HepG2 (cell line): ENCODE data around the gene OST4. TPM values are rescaled to one million over a fixed set of nuclear protein-coding genes. Genes with fewer than 3 reads are reported as not detected.
A peak's percentile ranks its signal among the peaks of the same experiment; 100 is the strongest.

ENCODE experiments used
- ATAC-seq: fragments of 200-7000 bp; cut with Tn5 transposase; 3 replicates; pipeline ENCODE4 v1.9.1; 2020; ENCODE audit warnings: mild to moderate bottlenecking, moderate library complexity
- BruUV-seq: library from RNA; stranded (reverse); fragments of 400-500 nt; replicated peaks from 2 replicates; lab custom pipeline; 2021; lab: Mats Ljungman, UMichigan
- CTCF ChIA-PET: fragments of 300-600 bp; formaldehyde crosslinking; extraction: SDS; loops from one replicate; lab custom pipeline; 2021; ENCODE audit warnings: low total read pairs, inconsistent platforms, low intra/inter-chr PET ratio; lab: Yijun Ruan, JAX
- POLR2A ChIA-PET: fragments of 350-600 bp; sonication (Branson Sonifier 250); formaldehyde crosslinking; loops from one replicate; lab custom pipeline; 2020; ENCODE audit warnings: antibody characterized with exemption, inconsistent platforms; lab: Yijun Ruan, JAX
- DNase-seq: peaks from one replicate; pipeline ENCODE4 v3.0.0-alpha.2; 2015; ENCODE audit warnings: low spot score
- FAIRE-seq: peaks from 3 replicates; lab custom pipeline; 2011; peaks lifted over from hg19 to GRCh38; lab: Jason Lieb, UNC
- H2AFZ ChIP-seq: one replicate; pipeline ENCODE4 v1.6.1; 2011; ENCODE audit warnings: low read length, inconsistent platforms
- H3K27ac ChIP-seq: fragments of 300-600 bp; 3 replicates; pipeline ENCODE4 v1.8.0; 2011; ENCODE audit warnings: mixed run types, mild to moderate bottlenecking, mixed read lengths, low read length, inconsistent platforms; ENCODE audit not compliant: insufficient read depth; ENCODE audit errors: extremely low read length
- H3K27me3 ChIP-seq, 2 experiments: fragments of 200-600 bp in 1 of 2; 2 replicates in 1 of 2; 3 replicates in 1 of 2; pipeline versions ENCODE4 v1.6.0 to v1.8.0; 2011; ENCODE audit warnings: low read length in 2 of 2, mild to moderate bottlenecking in 2 of 2, moderate library complexity in 2 of 2, inconsistent platforms in 1 of 2; ENCODE audit not compliant: insufficient read depth in 2 of 2, control insufficient read depth in 1 of 2
- H3K36me3 ChIP-seq, 2 experiments: fragments of 200-600 bp in 1 of 2; replicated peaks in 1 of 2; 2 replicates in 1 of 2; 3 replicates in 1 of 2; pipeline versions ENCODE4 v1.5.1 to v1.8.0; 2011; ENCODE audit warnings: low read length in 2 of 2, inconsistent platforms in 1 of 2; ENCODE audit not compliant: insufficient read depth in 2 of 2, control insufficient read depth in 1 of 2
- H3K4me1 ChIP-seq: 2 replicates; pipeline ENCODE4 v1.5.1; 2012; ENCODE audit warnings: low read length, inconsistent platforms; ENCODE audit not compliant: insufficient read depth
- H3K4me2 ChIP-seq: 2 replicates; pipeline ENCODE4 v1.6.0; 2011; ENCODE audit warnings: low read depth, low read length, inconsistent platforms
- H3K4me3 ChIP-seq, 3 experiments: fragments of 200-600 bp in 1 of 3; sonication (generic), shearing (Covaris generic) in 1 of 3; replicated peaks in 1 of 3; 2 replicates each; pipeline ENCODE4 v1.5.1; 2011 to 2016; ENCODE audit warnings: low read length in 3 of 3, inconsistent platforms in 2 of 3, low read depth in 2 of 3, mild to moderate bottlenecking in 2 of 3, control low read depth in 1 of 3, mixed read lengths in 1 of 3; ENCODE audit not compliant: insufficient read depth in 1 of 3
- H3K79me2 ChIP-seq: one replicate; pipeline ENCODE4 v1.6.1; 2011; ENCODE audit warnings: low read length, inconsistent platforms; ENCODE audit not compliant: insufficient read depth
- H3K9ac ChIP-seq: 2 replicates; pipeline ENCODE4 v1.6.0; 2011; ENCODE audit warnings: mild to moderate bottlenecking, low read depth, low read length, inconsistent platforms; ENCODE audit not compliant: insufficient read depth
- H3K9me3 ChIP-seq: 2 replicates; pipeline ENCODE4 v1.5.1; 2012; ENCODE audit warnings: mild to moderate bottlenecking, low read length
- H4K20me1 ChIP-seq: 2 replicates; pipeline ENCODE4 v1.6.0; 2011; ENCODE audit warnings: inconsistent platforms, mild to moderate bottlenecking, low read length, moderate library complexity; ENCODE audit not compliant: insufficient read depth
- ELF4 ChIP-seq: sonication (generic); formaldehyde crosslinking; IDR thresholded peaks from 2 replicates; pipeline ENCODE4 v1.5.0; 2020; ENCODE audit warnings: missing genetic modification reagents, mild to moderate bottlenecking, moderate library complexity, borderline replicate concordance
- MXD4 ChIP-seq: IDR thresholded peaks from 2 replicates; pipeline ENCODE4 v1.6.1; 2016; ENCODE audit warnings: mild to moderate bottlenecking, missing biosample characterization, missing genetic modification reagents
- TBP ChIP-seq: sonication (generic); formaldehyde crosslinking; IDR thresholded peaks from 2 replicates; pipeline ENCODE4 v1.5.0; 2020; ENCODE audit warnings: missing genetic modification reagents
- WGBS: methylation state at CpG from one replicate; pipeline ENCODE4 v1.1.6; 2017; ENCODE audit warnings: low lambda C conversion rate; 5-methylcytosine and 5-hydroxymethylcytosine counted together
- in situ Hi-C: cut with HindIII; loops from 2 replicates; pipeline ENCODE4 v1.10.0; 2017; ENCODE audit warnings: low pct_unique_long_range_greater_than_20kb; ENCODE audit not compliant: extremely low pct_ligation_motif_present
- intact Hi-C: fragments of 100-400 bp; cut with micrococcal nuclease; formaldehyde crosslinking; loops from one replicate; pipeline ENCODE4 v1.10.0; 2022; ENCODE audit not compliant: unreplicated experiment
- polyA plus RNA-seq, 8 experiments: library from polyadenylated mRNA; depleted of rRNA in 3 of 8; stranded (reverse) in 7 of 8; unstranded in 1 of 8; fragments of >200 nt; fragmentation: Illumina TruSeq in 4 of 8; extraction: Trizol in 4 of 8; gene quantifications; 2 replicates each; pipeline versions ENCODE4 v1.2.1 to v1.2.3, GENCODE V29; 2011 to 2016; ENCODE audit warnings: low read depth in 4 of 8, missing spikeins in 1 of 8, mixed read lengths in 1 of 8; ENCODE audit not compliant: insufficient read depth in 1 of 8
- total RNA-seq, 5 experiments: library from RNA; depleted of rRNA; stranded (reverse); fragments of >200 nt; fragmentation: Illumina TruSeq; extraction: Trizol; gene quantifications; 2 replicates each; pipeline ENCODE4 v1.2.3, GENCODE V29; 2016; ENCODE audit warnings: low read depth in 1 of 5
- TF ChIP-seq, protein P1 (sequence below): sonication (generic); formaldehyde crosslinking; IDR thresholded peaks from 2 replicates; pipeline ENCODE4 v1.5.1; 2020; ENCODE audit warnings: mild to moderate bottlenecking, missing genetic modification reagents
- TF ChIP-seq, protein P2 (sequence below): sonication (generic); formaldehyde crosslinking; IDR thresholded peaks from 2 replicates; pipeline ENCODE4 v1.8.0; 2022; ENCODE audit warnings: mild to moderate bottlenecking, missing genetic modification reagents; ENCODE audit not compliant: insufficient replicate concordance

OST4 gene
- total and polyA plus RNA-seq, 2 of the 13 experiments (the other 11 are each of a cell fraction or from before 2014, with no cell fraction given) = 498 to 584 TPM

DNA sequence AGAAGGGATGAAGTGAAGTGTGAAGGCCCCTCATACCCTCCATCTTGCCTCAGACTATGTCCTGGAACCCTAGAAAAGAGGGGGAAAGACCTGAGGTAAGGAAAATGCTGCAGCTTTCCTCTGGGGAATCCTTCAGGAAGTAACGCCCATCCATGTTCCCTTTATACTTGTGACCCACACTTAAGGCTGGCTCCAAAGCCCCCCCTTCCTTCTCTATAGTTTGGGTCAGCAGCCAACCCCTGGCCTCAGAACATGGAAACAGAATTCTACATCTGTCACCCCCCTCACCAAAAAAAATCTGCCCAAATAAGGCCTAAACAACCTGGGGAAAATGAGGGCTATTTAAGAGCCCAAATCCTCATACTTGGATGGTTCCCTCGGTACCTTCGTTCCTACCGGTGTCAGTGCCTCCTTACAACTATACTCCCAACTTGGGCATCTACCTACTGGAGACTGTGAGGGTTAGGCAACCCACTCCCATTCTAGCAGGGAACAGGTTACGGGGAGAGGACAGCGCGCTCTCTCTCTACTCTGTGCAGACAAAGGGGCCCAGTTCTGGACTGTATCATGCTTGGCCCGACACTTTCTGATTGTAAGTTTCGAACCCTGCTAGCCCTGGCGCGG, 689 bp downstream of the OST4 start (continued):
- TF ChIP-seq, protein P1, sequence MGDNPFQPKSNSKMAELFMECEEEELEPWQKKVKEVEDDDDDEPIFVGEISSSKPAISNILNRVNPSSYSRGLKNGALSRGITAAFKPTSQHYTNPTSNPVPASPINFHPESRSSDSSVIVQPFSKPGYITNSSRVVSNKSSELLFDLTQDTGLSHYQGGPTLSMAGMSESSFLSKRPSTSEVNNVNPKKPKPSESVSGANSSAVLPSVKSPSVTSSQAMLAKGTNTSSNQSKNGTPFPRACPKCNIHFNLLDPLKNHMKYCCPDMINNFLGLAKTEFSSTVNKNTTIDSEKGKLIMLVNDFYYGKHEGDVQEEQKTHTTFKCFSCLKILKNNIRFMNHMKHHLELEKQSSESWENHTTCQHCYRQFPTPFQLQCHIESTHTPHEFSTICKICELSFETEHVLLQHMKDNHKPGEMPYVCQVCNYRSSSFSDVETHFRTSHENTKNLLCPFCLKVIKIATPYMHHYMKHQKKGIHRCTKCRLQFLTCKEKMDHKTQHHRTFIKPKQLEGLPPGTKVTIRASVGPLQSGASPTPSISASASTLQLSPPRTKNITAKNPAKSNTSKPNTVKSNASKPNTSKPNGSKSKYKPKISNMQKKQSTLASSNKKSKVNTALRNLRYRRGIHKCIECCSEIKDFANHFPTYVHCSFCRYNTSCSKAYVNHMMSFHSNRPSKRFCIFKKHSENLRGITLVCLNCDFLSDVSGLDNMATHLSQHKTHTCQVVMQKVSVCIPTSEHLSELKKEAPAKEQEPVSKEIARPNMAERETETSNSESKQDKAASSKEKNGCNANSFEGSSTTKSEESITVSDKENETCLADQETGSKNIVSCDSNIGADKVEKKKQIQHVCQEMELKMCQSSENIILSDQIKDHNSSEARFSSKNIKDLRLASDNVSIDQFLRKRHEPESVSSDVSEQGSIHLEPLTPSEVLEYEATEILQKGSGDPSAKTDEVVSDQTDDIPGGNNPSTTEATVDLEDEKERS = no peak
- 0 out of 2 replicates have a peak, but pooled peaks have one; percentile 47 for TF ChIP-seq MXD4
- TF ChIP-seq, protein P2, sequence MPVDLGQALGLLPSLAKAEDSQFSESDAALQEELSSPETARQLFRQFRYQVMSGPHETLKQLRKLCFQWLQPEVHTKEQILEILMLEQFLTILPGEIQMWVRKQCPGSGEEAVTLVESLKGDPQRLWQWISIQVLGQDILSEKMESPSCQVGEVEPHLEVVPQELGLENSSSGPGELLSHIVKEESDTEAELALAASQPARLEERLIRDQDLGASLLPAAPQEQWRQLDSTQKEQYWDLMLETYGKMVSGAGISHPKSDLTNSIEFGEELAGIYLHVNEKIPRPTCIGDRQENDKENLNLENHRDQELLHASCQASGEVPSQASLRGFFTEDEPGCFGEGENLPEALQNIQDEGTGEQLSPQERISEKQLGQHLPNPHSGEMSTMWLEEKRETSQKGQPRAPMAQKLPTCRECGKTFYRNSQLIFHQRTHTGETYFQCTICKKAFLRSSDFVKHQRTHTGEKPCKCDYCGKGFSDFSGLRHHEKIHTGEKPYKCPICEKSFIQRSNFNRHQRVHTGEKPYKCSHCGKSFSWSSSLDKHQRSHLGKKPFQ (CRISPR knock-in tag) = peak; percentile 58
- TF ChIP-seq, all 625 proteins: peak for 18

DNA sequence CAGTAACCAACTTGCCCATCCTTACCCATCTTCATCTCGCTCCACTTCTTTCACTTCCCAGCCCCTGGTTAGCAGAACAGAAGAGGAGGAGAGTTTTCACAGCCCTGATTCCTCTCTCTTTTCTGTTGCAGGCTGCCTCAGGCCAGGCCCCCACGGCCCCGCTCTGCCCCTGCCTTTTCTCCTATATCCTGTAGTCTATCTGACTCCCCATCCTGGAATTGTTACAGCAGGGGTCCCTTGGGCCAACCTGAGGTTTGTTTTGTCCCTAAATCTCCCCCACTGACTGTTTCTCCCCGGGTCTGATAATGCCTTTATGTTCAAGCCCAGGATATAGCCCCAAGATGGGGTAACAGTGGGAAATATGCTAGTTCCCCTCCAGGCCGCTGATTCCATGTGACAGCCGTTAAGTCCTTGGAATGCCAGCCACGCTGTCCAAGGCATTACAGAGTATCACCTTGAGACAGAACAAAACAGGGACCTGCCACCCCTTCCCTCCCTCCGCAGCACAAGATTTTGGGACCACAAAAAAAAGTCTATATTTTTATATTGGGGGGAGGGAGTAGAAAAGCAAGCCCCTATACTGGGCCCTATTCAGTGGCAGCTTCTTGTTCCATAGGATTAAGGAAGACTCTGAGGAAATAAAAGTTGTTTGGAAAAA, 1.4 kb downstream of the OST4 start:
- ChIA-PET CTCF (no interaction called here), POLR2A (interaction anchor here (2.6 to 3.4 kb wide), 2 partner anchors 17 to 142 kb away, joined by 12 to 88 read pairs; partner anchors contain the start of genes AGBL5, ATRAID and SLC5A6)
- DNase-seq (no peak), ATAC-seq (no peak), FAIRE-seq (no peak)
- Histone ChIP-seq H3K36me3 (peaks cover 15 to 27% of the 10 kb centered on the region in 2 experiments), H3K4me2 (peak overlapping the region; percentile 96), H3K9me3 (no peaks in the 10 kb centered on the region), H4K20me1 (no peaks in the 10 kb centered on the region), H3K9ac (peak overlapping the region; percentile 97), H3K27ac (peak overlapping the region; percentile 72), H3K79me2 (peaks cover 30% of the 10 kb centered on the region), H3K4me3 (peak overlapping the region; percentile 92 to 99 (median 98)), H3K4me1 (peaks cover 56% of the 10 kb centered on the region), H3K27me3 (peaks cover 0 to 14% of the 10 kb centered on the region in 2 experiments; a peak in 2 of 5 replicates), H2AFZ (no peak overlapping the region)
- in situ Hi-C loops (no loop called here), intact Hi-C loops (no loop called here)
- no TSS peak for BruUV-seq
- 89% methylated on average over 8 of the region's 8 CpGs for WGBS
- 0 out of 2 replicates have a peak, but pooled peaks have one; percentile 25 for TF ChIP-seq ELF4 (CRISPR knock-in tag)
- TF ChIP-seq TBP (CRISPR knock-in tag) = no peak
